NCI-H526 (cell line): ENCODE measurements around the gene KCNIP4.
A peak's percentile ranks its signal among the peaks of the same experiment; 100 is the strongest.
"Not testable (repeated sequence)": the region's sequence is repeated elsewhere in the genome, so short reads cannot be mapped to it uniquely, and the experiment has no call there.

Experiments
- DNase-seq, 2 experiments: peaks; one replicate each; lab custom pipeline; 2025; lab: John Stamatoyannopoulos, UW

KCNIP4 gene

GRCh38 chr4:20760053-20760452 is 1188.5 kb downstream of the KCNIP4 start:
- peak; percentile 18 to 52 for DNase-seq

- no peak for DNase-seq
These were observed 1194.5 kb downstream of the KCNIP4 start for GRCh38 chr4:20754036-20754435.

GRCh38 chr4:20752641-20753040 is 1195.9 kb downstream of the KCNIP4 start:
- no peak for DNase-seq

GRCh38 chr4:20746000-20746399 is 1202.6 kb downstream of the KCNIP4 start:
- not testable (repeated sequence) for DNase-seq

GRCh38 chr4:20735931-20736330 is 1212.6 kb downstream of the KCNIP4 start:
- no peak for DNase-seq

GRCh38 chr4:20724915-20725314 is 1223.7 kb downstream of the KCNIP4 start:
- no peak for DNase-seq

DNA sequence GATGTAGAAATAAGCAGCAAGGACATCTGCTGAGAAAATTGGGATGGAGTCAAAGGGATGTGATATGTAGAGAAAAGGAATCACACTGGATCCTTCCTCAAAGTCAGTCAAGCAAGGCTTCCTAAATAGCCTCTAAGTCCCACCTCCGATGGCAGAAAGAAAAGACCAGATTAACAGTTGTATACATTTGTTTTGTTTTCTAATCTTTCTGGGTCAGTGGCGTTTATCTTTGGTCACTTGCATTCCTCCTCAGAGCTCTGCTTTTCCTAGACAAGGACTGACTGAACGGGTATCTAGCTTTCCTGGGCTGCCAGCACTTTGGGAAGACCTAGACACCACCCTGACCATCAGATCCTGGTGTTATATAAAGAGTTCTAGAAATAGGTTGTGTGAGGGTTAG is 1225.1 kb downstream of the KCNIP4 start:
- no peak for DNase-seq

DNA sequence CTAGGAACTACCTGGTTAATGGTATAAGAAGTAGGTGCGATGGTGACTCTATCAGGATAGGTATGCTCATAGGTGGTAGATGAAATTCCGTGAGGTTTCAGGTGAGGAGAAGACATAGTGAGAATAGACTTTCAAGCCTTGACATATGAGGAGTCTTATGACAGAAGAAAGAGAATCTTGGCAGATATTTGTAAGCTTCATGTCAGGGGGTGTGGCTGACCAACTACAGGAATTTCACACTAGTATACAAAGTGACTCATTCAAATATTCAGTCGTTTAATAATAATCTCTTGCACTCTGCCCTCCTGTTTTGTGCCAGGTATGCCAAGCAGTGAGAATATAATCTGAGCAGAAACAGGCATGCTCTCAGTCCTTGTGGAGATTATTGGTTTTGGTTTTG is 1225.6 kb downstream of the KCNIP4 start:
- no peak for DNase-seq

DNA sequence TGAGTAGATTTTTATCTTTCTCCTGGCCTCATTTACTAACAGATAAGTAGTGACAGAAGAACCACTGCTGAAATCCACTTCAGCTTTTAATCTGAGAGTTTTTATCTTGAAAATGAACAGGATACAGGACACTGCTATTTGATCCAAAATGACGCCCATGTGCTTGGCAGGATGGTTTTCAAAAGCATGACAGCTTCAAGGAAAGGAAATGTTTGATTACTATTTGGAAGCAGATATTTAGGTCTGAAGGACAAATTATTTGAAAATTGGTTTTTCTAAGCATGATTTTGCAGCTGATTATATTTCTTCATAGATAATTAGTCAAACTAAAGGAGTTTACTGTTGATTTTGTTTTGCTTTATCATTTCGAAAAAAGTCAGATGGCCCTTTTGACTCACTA is 1237.2 kb downstream of the KCNIP4 start:
- DNase-seq = no peak

- DNase-seq = peak; percentile 90 to 98
These were observed 1248.4 kb downstream of the KCNIP4 start, which contains the start of gene PACRGL for GRCh38 chr4:20700007-20700761. Gene PACRGL, plus strand, starts transcription at chr4:20700458. Its CDS starts 4,024 bp downstream, at chr4:20704482.

- no peak for DNase-seq
These were observed 1249.8 kb downstream of the KCNIP4 start for GRCh38 chr4:20698820-20699219.

- no peak for DNase-seq
These were observed 1250.2 kb downstream of the KCNIP4 start for GRCh38 chr4:20698382-20698781.

- no peak for DNase-seq
These were observed 1251.8 kb downstream of the KCNIP4 start for GRCh38 chr4:20696815-20697214.

GRCh38 chr4:20687864-20688263 is 1260.7 kb downstream of the KCNIP4 start:
- DNase-seq = no peak

- peak; percentile 0 to 19 for DNase-seq
These were observed 1263.5 kb downstream of the KCNIP4 start for GRCh38 chr4:20684852-20685763.

- DNase-seq = no peak
These were observed 1264.8 kb downstream of the KCNIP4 start for GRCh38 chr4:20683766-20684165.

DNA sequence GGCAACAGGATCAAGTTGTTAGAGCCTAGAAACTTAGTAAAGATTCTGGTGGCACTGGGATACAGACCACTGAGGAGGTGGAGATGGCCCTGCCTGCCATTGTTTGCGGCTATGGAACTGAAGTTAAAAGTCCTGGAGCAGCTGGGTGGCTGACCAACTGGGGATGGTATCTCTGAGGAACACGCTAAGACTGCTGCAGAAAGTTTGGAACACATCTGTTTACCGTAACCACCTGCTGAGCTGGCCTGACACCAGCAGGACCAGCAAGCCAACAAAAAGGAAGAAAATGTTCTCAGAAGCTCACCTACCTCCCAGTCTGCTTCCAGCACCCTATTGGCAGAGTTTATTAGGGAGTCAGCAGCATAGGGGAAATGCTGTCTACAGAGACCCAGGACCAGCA is 1265.7 kb downstream of the KCNIP4 start:
- DNase-seq = no peak

DNA sequence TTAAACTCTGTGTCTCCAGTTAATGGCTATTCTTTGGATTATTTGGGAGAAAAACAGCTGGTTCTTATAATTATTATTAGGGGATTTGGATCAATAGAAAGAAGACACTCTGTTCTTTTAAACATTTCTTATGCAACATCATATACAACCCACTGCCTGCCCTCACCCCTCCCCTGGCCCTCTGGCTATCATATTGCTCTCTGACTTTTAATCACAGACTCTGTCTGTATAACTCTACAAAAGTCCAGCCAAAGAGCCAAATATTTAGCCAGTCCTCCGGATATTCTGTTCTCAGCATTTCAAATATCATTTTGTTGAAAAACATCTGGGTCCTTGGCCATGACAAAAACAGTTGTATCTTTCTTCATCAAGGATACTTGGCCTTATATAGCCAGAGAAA is 1267.3 kb downstream of the KCNIP4 start:
- DNase-seq = no peak

GRCh38 chr4:20680736-20681135 is 1267.8 kb downstream of the KCNIP4 start:
- no peak for DNase-seq

DNA sequence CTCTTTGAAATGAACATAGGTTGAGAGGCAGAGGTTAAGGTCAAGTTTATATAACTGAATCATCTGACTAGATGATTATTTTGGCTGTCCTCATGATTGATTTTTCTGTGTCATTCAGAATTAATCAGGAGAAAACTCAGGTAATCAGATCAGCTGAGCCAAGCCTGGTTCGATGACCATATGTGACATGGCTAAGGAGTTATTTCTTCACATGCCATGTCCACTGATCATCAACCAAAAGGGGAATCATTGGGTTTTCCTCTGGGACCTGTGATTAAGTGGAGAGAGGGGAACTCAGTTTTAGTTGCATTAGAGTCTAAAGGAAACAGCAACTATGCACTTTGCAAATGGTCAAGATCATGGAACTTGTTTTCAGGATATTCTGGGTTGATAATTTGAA is 1268.6 kb downstream of the KCNIP4 start:
- no peak for DNase-seq
